Uterus (tissue), 4 donors: ENCODE measurements around the gene ORMDL2. TPM values are rescaled to one million over a fixed set of nuclear protein-coding genes. Genes with fewer than 3 reads are reported as not detected.
"Not testable (repeated sequence)": the region's sequence is repeated elsewhere in the genome, so short reads cannot be mapped to it uniquely, and the experiment has no call there.

Source experiments
- DNase-seq, 2 donors: peaks; one replicate each; pipeline ENCODE4 v3.0.0-alpha.2; 2019 to 2020
- H3K27ac ChIP-seq, 2 donors: fragments of 200-600 bp; sonication (generic); 1 replicate in 1 of 2; 2 replicates in 1 of 2; pipeline ENCODE4 v1.5.1; 2016 to 2018
- H3K27me3 ChIP-seq, 2 donors: fragments of 200-600 bp; sonication (generic); one replicate each; pipeline ENCODE4 v1.5.1; 2018 to 2019; ENCODE audit warnings: control low read depth in 1 of 2
- H3K36me3 ChIP-seq, 2 donors: fragments of 200-600 bp; sonication (generic); one replicate each; pipeline ENCODE4 v1.5.1; 2019; ENCODE audit warnings: control low read depth in 1 of 2
- H3K4me1 ChIP-seq, 2 donors: fragments of 200-600 bp; sonication (generic); one replicate each; pipeline ENCODE4 v1.5.1; 2018 to 2019; ENCODE audit warnings: control low read depth in 1 of 2
- H3K4me3 ChIP-seq, 2 donors: fragments of 200-600 bp; sonication (generic); 1 replicate in 1 of 2; 2 replicates in 1 of 2; pipeline ENCODE4 v1.5.1; 2018 to 2019; ENCODE audit warnings: mild to moderate bottlenecking in 1 of 2
- H3K9me3 ChIP-seq, 2 donors: fragments of 200-600 bp; sonication (generic); one replicate each; pipeline ENCODE4 v1.5.1; 2019; ENCODE audit warnings: control low read depth in 1 of 2
- CTCF ChIP-seq, 4 experiments: fragments of 200-600 bp in 2 of 4; fragments of 450-650 bp in 2 of 4; sonication (generic) in 2 of 4; IDR thresholded peaks; one replicate each; pipeline ENCODE4 v1.5.1; 2016 to 2019; ENCODE audit warnings: antibody characterized with exemption in 4 of 4, mild to moderate bottlenecking in 2 of 4, moderate library complexity in 1 of 4
- POLR2A ChIP-seq, 2 donors: fragments of 450-650 bp; IDR thresholded peaks; one replicate each; pipeline ENCODE4 v1.6.1; 2016; ENCODE audit warnings: antibody characterized with exemption in 2 of 2, mild to moderate bottlenecking in 1 of 2, moderate library complexity in 1 of 2
- intact Hi-C: fragments of 100-400 bp; cut with DNase I; formaldehyde crosslinking; loops from one replicate; pipeline ENCODE4 v1.15.1; 2023; ENCODE audit warnings: low total_unique reads
- total RNA-seq, 4 donors: library from RNA; depleted of rRNA in 3 of 4; stranded (reverse); fragments of >200 nt in 3 of 4; gene quantifications; one replicate each; pipeline versions ENCODE4 v1.1.0 to v1.2.4, GENCODE V29; 2014 to 2023
- donor health status: DM: yes; HTN: yes; CAD: no.

ORMDL2 gene
- total RNA-seq, 4 donors from 2014 or later, result 1.3 to 38.6 (median 7.5) TPM

GRCh38 chr12:55861871-55862270, 44.0 kb downstream of the ORMDL2 start:
- Histone ChIP-seq H3K4me3 (no peak overlapping the region), H3K27me3 (no peaks in the 10 kb centered on the region), H3K4me1 (no peaks in the 10 kb centered on the region), H3K36me3 (no peaks in the 10 kb centered on the region), H3K9me3 (peaks cover 0 to 9% of the 10 kb centered on the region in 2 donors), H3K27ac (no peak overlapping the region)
- intact Hi-C loops, result no loop called here
- TF ChIP-seq POLR2A (IDR thresholded peaks at IDR 0.05), result no peak
- no peak for TF ChIP-seq CTCF (IDR thresholded peaks at IDR 0.05)
- no peak for DNase-seq

- TF ChIP-seq POLR2A (IDR thresholded peaks at IDR 0.05) (no peak), CTCF (IDR thresholded peaks at IDR 0.05) (no peak)
- no peak for DNase-seq
- Histone ChIP-seq H3K9me3 (peaks cover 0 to 9% of the 10 kb centered on the region in 2 donors), H3K36me3 (no peaks in the 10 kb centered on the region), H3K4me3 (no peak overlapping the region), H3K4me1 (no peaks in the 10 kb centered on the region), H3K27ac (no peak overlapping the region), H3K27me3 (no peaks in the 10 kb centered on the region)
- intact Hi-C loops, result no loop called here
Observed at GRCh38 chr12:55862286-55862685, 44.4 kb downstream of the ORMDL2 start.

- H3K27ac ChIP-seq, H3K36me3 ChIP-seq, intact Hi-C loops, H3K4me1 ChIP-seq, DNase-seq, H3K9me3 ChIP-seq, H3K27me3 ChIP-seq, H3K4me3 ChIP-seq: not testable (repeated sequence)
Observed at GRCh38 chr12:55862931-55863330, 45.1 kb downstream of the ORMDL2 start.

GRCh38 chr12:55865327-55865726, 47.5 kb downstream of the ORMDL2 start:
- intact Hi-C loops, result no loop called here
- TF ChIP-seq POLR2A (IDR thresholded peaks at IDR 0.05) (no peak), CTCF (IDR thresholded peaks at IDR 0.05) (no peak)
- no peak for DNase-seq

GRCh38 chr12:55866454-55867004, 48.7 kb downstream of the ORMDL2 start:
- H3K27ac ChIP-seq, intact Hi-C loops, H3K9me3 ChIP-seq, H3K4me1 ChIP-seq, DNase-seq, H3K27me3 ChIP-seq, H3K4me3 ChIP-seq, H3K36me3 ChIP-seq: not testable (repeated sequence)

More at GRCh38 chr12:55865327-55865726, 47.5 kb downstream of the ORMDL2 start:
- no peaks in the 10 kb centered on the region for H3K4me1 ChIP-seq
- H3K27ac ChIP-seq, result no peak overlapping the region
- H3K36me3 ChIP-seq, result no peaks in the 10 kb centered on the region
- no peak overlapping the region for H3K4me3 ChIP-seq
- H3K9me3 ChIP-seq, result peaks cover 0 to 9% of the 10 kb centered on the region in 2 donors
- no peaks in the 10 kb centered on the region for H3K27me3 ChIP-seq

Other genes starting within 250 kb of the ORMDL2 start
- gene OR2AP1, start 245.6 kb upstream of the ORMDL2 start, total RNA-seq, result not detected
- not detected for gene OR10P1, start 181.1 kb upstream of the ORMDL2 start, total RNA-seq
- gene ITGA7, start 110.1 kb upstream of the ORMDL2 start, total RNA-seq, result 100 to 1,000 TPM in 1 of 4 donors, 10 to 100 TPM in 2, 1 to 10 TPM in 1; 6.8 to 167 (median 29.4) TPM
- gene BLOC1S1, start 102.0 kb upstream of the ORMDL2 start, total RNA-seq, result 100 to 1,000 TPM in 3 of 4 donors, 10 to 100 TPM in 1; 53.6 to 238 (median 140) TPM
- 10 to 100 TPM in 2 of 4 donors, 1 to 10 TPM in 2; 4.1 to 16.8 (median 9.7) TPM for gene RDH5, start 97.6 kb upstream of the ORMDL2 start, total RNA-seq
- 100 to 1,000 TPM; 417 to 911 (median 637) TPM for gene CD63, start 89.0 kb upstream of the ORMDL2 start, total RNA-seq
- 10 to 100 TPM in 1 of 4 donors, 1 to 10 TPM in 2, under 1 TPM in 1; 0.77 to 17.1 (median 5.0) TPM for gene GDF11, start 74.9 kb upstream of the ORMDL2 start, total RNA-seq
- 100 to 1,000 TPM in 1 of 4 donors, 10 to 100 TPM in 3; 45.9 to 106 (median 66.6) TPM for gene SARNP, start 317 bp upstream of the ORMDL2 start, total RNA-seq
- gene DNAJC14, start 11.5 kb downstream of the ORMDL2 start, total RNA-seq, result 100 to 1,000 TPM in 1 of 4 donors, 10 to 100 TPM in 2, 1 to 10 TPM in 1; 4.1 to 100 (median 40.2) TPM
- gene MMP19, start 24.9 kb downstream of the ORMDL2 start, total RNA-seq, result 10 to 100 TPM in 2 of 4 donors, 1 to 10 TPM in 2; 5.6 to 36.6 (median 11.4) TPM
- gene PYM1, start 109.9 kb downstream of the ORMDL2 start, total RNA-seq, result 10 to 100 TPM in 3 of 4 donors, 1 to 10 TPM in 1; 8.2 to 26.8 (median 21.9) TPM
- 100 to 1,000 TPM in 1 of 4 donors, 10 to 100 TPM in 3; 24.0 to 183 (median 55.1) TPM for gene DGKA, start 113.1 kb downstream of the ORMDL2 start, total RNA-seq
- 1 to 10 TPM in 2 of 4 donors, under 1 TPM in 1, not detected in 1; 0.26 to 3.6 (median 2.9) TPM for gene PMEL, start 148.0 kb downstream of the ORMDL2 start, total RNA-seq
- gene CDK2, start 148.8 kb downstream of the ORMDL2 start, total RNA-seq, result 10 to 100 TPM; 19.0 to 35.6 (median 28.7) TPM
- gene RAB5B, start 156.0 kb downstream of the ORMDL2 start, total RNA-seq, result 100 to 1,000 TPM in 1 of 4 donors, 10 to 100 TPM in 3; 49.4 to 128 (median 67.2) TPM
- 10 to 100 TPM in 3 of 4 donors, 1 to 10 TPM in 1; 5.1 to 35.5 (median 26.7) TPM for gene SUOX, start 179.2 kb downstream of the ORMDL2 start, total RNA-seq
- gene IKZF4, start 203.0 kb downstream of the ORMDL2 start, total RNA-seq, result 10 to 100 TPM in 1 of 4 donors, 1 to 10 TPM in 2, not detected in 1; 4.4 to 19.4 (median 5.6) TPM
- gene RPS26, start 223.9 kb downstream of the ORMDL2 start, total RNA-seq, result 1,000 to 10,000 TPM in 1 of 4 donors, 100 to 1,000 TPM in 1, 10 to 100 TPM in 2; 35.4 to 1,129 (median 240) TPM